CD1c-positive myeloid dendritic cell (primary cell): ENCODE data around the gene SIRPB2.
"Not testable (repeated sequence)": the region's sequence is repeated elsewhere in the genome, so short reads cannot be mapped to it uniquely, and the experiment has no call there.

Experiments used
- DNase-seq: peaks from one replicate; pipeline ENCODE4 v3.0.0-alpha.2; 2016; ENCODE audit errors: extremely low spot score

Gene SIRPB2

DNA sequence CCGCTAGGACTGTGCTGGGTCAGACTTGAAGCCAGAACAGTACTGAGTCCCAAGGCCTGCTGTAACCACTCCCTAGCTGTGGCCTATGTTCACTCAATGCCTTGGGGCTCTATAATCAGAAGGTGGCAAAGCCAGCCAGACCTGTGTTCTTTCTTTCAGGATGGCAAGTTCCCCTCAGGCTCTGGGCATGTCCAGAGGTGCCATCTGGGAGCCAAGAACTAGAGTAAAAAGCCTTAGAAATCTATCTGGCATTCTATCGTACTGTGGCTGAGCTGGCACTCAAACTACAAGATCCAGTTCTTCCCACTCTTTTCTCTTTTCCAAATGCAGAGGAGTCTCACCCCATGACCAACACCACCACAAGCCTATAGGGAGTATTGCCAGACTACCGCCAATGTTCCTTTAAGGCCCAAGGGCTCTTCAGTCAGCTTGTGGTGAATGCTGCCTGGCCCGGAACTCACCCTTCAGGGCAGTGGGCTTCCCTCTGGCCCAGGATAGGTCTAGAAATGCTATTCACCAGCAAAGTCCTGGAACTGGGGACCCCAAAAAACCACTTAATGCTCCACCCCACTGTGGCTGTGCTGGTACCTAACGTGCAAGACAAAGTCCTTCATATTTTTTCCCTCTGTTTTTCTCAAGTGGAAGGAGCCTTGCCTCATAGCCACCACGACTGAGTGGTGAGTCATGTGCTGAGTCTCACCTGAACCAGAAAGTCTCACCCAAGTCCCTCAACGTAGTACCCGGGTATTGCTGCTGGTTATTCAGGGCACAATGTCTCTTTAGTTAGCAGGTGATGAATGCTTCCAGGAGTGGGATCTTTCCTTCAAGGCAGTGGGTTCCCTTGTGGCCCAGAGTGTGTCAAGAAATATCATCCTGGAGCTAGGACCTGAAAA, 8.6 kb upstream of the SIRPB2 start:
- DNase-seq, result no peak

DNA sequence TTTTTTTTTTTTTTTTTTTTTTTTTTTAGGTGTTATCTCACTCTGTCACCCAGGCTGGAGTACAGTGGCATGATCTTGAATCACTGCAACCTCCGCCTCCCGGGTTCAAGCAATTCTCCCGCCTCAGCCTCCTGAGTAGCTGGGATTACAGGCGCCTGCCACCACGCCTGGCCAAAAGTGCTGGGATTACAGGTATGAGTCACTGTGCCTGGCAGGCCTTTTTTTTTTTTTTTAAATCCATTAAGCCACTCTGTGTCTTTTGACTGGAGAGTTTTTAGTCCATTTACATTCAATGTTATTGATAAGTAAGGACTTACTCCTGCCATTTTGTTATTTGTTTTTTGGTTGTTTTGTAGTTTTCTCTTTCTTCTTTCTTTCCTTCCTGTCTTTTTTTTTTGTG, 6.2 kb upstream of the SIRPB2 start:
- not testable (repeated sequence) for DNase-seq

DNA sequence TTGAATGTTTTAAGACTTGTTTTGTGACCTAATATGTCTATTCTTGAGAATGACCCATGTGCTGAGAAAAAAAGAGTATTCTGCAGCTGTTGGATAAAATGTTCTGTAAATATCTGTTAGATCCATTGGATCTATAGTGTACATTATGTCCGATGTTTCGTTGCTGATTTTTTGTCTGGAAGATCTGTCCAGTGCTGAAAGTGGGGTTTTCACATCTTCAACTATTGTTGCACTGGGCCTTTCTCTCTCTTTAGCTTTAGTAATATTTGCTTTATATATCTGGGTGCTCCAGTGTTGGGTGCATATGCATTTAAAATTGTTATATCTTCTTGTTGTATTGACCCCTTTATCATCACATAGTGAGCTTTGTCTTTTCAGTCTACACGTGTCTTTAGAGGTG, 5.7 kb upstream of the SIRPB2 start:
- DNase-seq, result no peak

DNA sequence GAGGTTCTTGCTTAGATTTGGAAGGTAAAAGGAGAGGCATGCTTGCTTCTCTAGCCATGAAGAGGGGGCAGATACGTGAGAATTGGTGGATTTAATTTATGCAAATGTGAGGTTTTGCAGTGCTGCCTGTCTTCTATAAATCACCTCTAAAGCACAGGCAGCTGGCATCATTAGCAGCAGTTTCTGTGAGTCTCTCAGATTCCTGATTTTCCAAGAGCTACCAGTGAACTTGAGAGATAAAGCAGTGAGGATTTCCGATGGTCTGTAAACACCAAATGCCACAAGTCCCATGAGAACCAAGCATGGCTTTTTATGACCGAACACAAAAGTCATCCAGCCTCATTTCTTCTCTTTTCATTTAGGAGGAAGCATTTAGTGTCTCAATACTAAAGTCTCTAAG, 3.2 kb upstream of the SIRPB2 start:
- DNase-seq, result peak; percentile 21

DNA sequence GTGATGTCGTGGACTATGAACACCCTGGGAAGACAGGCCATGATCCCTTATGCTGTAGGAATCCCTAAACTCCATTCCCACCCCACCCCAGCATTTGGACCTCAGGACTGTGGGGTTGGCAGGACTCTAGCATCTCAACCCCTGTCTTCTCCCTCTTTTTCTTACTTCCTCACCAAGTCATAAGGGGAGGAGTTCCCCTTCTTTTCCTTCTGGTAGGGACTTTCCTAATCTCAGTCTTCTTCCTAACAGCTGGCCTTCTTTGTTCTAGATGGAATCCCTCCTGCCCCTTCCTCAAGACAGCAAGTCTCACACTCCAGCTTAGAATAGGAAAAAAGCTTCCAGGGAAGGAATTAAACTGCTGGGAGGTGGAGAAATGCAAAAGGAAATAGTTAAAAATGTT, 2.3 kb upstream of the SIRPB2 start:
- peak; percentile 47 for DNase-seq

DNA sequence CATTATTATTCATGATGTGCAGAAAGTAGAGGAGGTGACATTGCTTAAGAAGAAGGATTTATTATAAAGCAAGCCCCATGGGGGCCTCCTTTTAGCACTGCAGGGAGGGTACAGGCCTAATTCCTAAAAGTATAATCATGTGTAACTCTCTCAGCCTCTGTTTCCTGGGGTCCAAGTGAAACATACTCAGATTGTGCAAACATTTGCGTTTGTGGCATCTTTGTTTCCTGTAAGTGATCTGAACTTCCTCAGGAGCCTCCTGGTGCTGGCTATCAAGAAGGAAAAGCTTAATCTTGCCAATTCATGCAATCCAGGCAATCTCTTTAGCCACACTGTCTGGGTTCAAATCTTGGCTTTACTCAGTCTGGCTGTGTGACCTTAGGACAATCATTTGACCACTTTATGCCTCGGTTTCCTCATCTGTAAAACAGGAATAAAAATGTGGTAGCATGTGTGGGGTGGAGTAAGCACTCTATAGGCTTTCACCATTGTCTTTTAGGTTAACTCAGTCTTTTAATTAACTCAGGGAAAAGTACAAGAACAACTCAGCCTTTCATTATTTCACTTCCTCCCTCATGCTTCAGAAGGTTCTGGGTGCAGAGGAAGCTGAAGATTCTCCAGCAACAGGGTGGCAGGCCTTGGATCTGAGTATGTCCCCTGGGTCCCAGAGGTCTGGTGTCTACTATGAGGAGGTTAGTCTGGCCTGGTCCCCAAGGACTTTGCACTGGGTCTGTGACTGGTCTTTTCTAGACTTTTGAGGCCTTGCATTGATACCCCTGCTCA, 831 bp upstream of the SIRPB2 start:
- peak; percentile 69 for DNase-seq

DNA sequence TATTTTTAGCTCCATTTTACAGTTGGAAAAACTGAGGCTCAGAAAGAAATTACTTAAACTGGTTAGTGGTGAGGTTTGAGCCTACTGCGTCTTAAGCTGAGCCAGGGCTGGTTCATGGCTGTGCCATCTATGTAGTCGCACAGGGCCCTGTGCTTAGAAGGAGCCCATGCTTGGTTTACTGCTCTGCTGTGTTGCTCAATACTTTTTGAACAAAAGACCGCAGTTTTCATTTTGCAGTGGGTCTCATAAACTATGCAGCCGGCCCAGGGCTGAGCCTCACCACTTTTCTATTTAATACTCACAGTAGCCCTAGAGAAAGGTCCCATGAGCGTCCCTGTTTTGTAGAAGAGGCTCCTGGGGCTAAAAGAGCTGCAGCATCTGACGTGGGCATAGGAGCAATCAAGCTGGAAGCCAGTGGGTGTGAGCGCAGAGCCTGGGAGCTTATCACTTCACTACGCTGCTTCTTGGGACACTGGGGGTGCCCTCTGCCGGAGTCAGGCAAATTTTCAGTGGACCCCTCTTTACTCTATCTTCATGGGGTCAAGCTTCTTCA, 501 bp downstream of the SIRPB2 start:
- peak; percentile 34 for DNase-seq

DNA sequence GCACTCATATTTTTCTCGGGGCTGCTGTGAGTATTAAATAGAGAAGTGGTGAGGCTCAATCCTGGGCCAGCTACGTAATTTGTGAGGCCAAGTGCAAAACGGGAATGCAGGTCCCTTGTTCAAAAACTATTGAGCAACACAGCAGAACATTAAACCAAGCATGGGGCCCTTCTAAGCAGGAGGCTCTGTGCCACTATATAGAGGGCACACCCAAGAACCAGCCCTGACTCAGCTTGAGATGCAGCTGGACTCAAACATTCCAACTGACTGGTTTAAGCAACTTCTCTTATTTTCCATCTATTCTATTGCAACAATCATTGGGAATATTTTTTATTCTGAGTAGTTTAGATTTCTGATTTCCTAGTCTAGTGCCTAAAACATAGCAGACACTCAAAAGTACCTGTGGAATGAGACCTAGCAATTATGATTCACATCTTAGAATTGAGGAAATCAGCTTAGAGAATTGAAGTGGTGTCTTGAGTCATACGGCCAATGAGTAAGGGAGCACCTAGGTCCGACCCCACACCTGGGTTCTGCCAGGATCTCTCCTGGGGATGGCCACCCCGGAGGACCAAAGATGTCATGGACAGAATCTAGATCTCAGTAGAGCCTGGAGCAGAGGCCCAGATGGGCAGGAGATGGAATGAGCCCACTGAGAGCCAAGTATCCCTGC, 1.3 kb downstream of the SIRPB2 start:
- peak; percentile 67 for DNase-seq

DNA sequence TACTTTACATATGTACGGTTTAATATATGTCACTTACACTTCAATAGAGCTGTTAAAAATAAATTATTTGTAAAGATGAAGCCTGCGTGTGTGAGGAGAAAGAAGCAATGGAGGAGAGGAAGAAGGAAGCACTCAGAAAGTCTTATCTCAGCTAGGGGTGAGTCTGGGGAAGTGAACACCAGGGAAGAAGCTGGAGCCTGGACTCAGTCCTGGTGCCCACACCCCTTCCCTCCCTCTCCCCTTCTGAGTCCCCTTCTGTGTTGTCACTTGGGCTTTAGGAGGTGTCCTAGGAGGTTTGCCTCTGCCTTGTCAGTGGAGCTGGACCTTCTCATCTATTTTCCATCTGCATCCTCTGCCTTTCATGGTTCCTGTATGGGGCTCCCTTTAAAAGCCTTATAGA, 1.9 kb downstream of the SIRPB2 start:
- peak; percentile 48 for DNase-seq

DNA sequence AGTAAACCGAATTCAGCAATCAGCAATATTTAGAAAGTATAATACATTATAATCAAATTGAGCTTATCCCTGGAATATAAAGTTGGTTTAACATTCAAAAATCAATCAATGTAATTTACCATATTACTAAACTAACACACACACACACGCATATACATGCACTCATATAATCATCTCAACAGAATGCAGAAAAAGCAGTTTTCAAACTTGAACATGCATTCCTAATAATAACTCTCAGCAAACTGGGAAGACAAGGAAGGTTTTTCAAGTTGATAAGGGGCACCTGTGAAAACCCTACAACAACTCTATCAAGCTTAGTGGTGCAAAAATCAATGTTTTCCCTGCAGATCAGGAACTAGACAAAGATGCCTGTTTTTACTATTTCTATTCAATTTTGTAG, 4.7 kb downstream of the SIRPB2 start:
- DNase-seq, result no peak

DNA sequence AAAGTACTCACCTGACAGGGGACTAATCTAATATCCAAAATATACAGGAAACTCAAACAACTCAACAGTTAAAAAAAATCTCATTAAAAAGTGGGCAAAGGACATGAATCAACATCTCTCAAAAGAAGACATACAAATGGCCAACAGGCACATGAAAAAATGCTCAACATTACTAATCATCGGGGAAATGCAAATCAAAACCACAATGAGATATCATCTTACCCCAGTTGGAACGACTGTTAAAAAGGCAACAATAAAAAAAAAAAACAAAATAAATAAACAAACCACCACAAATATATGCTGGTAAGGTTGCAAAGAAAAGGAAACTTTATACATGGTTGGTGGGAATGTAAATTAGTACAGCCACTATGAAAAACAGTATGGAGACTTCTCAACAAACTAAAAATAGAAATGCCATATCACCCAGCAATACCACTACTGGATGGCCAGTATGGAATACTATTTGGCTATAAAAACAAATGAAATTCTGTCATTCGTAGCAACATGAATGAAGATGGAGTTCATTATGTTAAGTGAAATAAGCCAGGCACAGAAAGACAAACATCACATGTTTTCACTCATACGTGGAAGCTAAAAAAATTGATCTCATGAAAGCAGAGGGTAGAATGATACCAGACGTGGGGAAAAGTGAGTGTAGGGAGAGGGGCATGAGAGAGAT, 6.6 kb downstream of the SIRPB2 start:
- no peak for DNase-seq

DNA sequence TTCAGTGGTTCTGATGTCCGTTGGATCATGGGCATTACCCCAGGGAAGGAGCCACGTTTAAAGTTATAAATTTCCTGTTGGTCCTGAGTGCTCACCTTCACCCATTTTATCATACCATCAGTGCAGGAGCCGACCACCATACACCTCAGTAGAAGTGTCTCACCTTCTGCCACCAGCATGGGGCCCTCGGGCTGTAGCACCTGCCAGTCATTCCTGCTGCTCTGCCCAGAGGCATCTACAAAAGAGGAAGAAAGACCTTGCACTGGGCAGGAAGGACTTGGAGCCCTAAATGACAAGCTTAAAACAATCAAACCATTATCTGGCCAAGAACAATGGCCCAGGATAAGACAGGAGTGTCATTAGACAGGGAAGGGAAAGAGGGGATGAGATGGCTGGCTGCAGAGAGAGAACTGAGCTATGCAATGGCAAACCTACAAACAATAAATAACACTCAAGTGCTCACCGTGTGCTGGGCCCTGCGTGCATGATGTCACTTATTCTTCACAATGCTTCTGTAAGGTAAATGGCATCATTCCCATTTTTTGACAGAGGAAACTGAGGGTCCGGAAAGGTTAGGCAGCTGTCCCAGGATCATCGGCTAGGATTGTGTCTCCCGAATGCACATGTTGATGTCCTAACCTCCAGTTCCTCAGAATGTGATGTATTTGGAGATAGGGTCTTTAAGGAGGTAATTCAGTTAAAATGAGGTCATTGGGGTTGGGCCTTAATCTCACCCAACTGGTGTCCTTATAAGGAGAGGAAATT, 11.2 kb downstream of the SIRPB2 start:
- DNase-seq, result no peak

DNA sequence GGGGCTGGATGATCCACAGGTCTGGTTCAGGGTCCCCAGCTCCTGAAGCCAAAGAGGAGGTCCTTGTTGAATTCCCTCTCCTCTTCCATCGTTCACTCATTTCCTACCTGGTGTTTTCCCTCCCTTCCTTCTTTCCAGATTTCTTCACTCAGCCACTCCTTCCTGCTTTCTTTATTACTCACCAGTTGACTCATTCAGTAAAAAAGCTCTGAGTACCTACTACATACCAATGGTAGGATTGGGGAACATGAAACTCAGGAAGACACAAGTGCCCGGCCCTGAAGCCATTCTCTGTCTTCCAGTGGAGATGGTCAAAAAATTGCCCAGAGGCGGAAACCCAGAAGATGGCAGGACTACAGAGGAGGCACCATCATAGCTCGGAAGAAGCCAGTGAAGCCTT, 12.7 kb downstream of the SIRPB2 start:
- peak; percentile 47 for DNase-seq

DNA sequence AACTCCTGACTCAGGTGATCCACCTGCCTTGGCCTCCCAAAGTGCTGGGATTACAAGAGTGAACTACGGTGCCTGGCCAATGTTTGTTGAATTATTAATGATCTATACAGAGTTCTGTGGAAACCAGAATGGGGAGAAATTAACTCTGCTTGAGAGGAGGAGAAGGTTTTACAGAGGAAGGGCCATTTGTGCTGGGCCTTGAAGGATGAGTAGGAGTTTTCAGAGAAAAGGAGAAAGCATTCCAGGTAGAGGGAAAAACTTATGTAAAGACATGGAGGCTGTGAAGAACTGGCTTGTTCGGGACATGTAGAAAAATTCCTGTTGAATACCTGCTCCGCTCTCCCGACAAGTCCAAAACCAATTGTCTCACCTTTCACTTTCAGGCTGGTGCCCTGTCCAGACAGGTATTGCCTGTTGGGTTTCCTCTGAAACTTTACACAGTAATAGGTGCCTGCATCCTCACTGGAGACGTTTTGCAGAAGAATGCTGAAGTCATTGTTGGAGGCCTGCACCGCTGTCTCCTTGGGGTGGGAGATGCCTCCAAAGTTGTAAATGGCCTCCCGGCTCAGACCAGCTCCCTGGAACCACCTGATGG, 13.2 kb downstream of the SIRPB2 start:
- DNase-seq, result no peak

DNA sequence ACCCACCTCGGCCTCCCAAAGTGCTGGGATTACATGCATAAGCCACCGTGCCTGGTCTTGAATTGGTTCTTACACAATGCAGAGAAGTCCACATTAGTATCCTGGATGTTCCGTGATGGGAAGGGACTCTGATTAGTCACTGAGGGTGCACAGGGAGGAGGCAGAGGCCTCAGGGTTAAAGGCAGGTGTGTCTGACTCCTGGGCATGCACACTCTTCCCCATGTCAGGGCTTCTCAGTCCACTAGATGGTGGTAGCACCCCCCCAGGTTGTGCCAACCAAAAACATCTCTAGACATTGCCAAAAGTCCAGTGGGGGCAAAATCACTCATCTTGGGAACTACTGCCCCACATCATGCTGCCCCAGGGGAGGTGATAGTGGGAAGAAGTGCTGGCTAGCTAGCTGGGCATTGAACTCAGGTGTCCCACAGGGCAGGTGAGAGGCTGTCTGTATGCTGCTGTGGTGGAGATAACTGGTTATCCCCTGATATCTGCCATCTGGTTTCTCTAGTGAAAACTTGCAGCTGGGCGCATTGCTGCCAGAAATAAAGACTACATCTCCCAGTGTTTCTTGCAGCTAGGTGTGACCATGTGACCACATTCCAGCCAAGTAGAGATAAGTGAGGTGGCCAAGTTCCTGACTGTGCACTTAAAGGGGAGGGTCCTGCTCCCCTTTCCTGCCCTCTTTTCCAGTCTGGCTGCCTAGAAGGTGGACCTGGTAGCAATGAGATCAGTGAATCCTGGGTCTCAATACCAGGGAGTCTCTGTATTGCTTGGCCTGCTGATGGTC, 16.2 kb downstream of the SIRPB2 start:
- DNase-seq, result no peak

DNA sequence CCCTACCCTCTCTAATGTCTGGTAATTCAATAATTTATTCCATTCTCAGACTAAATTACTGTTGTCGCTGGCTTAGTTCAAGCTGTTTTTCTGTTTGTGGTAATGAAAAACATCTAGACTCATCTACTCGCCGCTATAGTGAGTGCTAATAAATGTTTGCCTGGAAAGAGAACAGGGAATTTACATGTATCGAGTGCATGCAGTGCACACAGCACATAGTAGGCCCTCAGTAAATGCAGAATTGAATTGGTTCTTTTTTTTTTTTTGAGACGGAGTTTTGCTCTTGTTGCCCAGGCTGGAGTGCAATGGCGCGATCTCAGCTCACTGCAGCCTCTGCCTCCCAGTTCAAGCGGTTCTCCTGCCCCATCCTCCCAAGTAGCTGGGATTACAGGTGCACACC, 16.9 kb downstream of the SIRPB2 start:
- DNase-seq, result no peak

DNA sequence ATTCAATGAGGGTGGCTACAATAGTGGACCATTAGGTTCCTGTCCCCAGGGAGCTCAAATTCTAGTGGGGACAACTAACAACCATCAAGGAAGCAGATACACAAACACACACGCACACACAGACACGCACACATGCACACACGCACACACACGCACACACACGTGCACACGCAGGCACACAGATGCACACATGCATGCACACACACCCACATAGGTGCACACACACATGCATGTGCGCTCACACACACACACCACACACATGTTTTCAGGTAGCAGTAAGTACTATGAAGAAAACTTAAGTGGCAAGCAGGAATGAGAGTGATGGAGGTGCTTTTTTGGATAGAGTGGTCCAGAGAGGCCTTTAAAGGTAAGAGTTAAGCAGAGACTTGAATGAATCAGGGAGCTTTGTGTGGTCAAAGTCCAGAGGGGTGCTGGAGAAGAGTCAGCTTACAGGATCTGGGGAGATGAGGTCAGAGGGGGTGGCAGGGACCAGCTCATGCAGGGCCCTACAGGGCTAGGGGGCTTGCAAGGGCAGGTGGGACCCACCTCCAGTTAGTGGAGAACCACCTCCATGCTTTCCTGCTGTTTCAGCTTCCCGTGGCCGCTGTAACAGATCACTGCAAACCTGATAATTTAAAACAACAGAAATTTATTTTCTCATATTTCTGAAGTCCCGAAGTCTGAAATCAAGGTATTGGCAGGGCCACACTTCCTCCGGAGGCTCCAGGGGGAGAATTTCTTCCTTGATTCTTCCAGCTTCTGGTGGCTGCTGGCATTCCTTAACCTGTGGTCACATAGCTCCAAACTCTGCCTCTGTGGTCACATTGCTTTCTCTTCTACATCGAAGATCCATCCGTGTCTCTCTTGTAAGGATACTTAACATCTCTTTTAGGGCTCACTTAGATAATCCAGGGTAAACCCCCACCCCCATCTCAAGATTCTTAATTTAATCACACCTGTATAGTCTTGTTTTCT, 17.7 kb downstream of the SIRPB2 start:
- DNase-seq, result no peak

DNA sequence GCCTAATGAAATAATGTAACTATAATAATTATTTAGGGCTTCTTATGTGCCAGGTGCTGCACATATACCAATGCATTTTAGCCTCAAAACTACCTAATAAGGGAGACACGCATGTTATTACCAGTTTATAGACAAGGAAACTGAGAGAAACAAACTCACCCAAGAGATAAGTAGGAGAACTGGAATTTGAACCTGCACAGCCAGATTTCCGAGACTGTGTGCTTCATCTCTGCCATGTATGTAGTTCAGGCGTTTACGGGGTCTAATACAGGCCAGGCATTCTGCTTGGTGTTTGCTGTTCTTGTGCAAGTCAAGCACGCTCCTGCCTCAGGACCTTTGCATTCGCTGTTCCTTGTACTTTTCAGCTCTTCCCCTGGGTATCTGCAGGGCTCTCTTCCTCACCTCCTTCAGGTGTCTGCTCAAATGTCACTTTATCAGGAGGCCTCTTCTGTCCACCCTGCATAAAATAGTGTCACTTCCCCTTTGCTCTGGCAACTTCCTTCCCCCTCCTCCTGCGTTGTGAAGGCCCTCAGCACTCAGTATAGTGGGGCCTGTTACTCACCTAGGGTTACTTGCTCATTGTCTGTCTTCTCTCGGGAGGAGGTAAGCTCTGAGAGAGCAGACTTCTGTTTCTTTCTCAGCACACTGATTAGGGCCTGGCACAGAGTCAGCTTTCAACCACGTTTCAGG, 18.5 kb downstream of the SIRPB2 start:
- DNase-seq, result peak; percentile 64
